GM18873 (cell line): ENCODE measurements around the gene SMIM35.
"Not testable (repeated sequence)": the region's sequence is repeated elsewhere in the genome, so short reads cannot be mapped to it uniquely, and the experiment has no call there.

Experiments used
- ATAC-seq: cut with Tn5 transposase; IDR thresholded peaks from one replicate; pipeline ENCODE4 v1.9.1; 2021; ENCODE audit warnings: mild to moderate bottlenecking, moderate library complexity, moderate number of reproducible peaks; ENCODE audit not compliant: unreplicated experiment, low FRiP score

Gene SMIM35

GRCh38 chr11:117992620-117993019 lies 94.1 kb downstream of the SMIM35 start:
- ATAC-seq = no peak

GRCh38 chr11:117992136-117992535 lies 94.6 kb downstream of the SMIM35 start:
- ATAC-seq = no peak

- ATAC-seq = no peak
These were observed 97.2 kb downstream of the SMIM35 start for GRCh38 chr11:117989351-117990102.

- peak; percentile 35 for ATAC-seq
These were observed 99.7 kb downstream of the SMIM35 start for GRCh38 chr11:117986981-117987574.

GRCh38 chr11:117985953-117986887 lies 100.5 kb downstream of the SMIM35 start, which contains the start of gene IL10RA:
TSS of gene IL10RA (plus strand) at chr11:117986394. CDS start at chr11:117986468, 74 bp downstream.
- peak; percentile 66 for ATAC-seq

GRCh38 chr11:117984476-117984875 lies 102.3 kb downstream of the SMIM35 start:
- ATAC-seq = no peak

- ATAC-seq = no peak
These were observed 103.6 kb downstream of the SMIM35 start for GRCh38 chr11:117983163-117983475.

- ATAC-seq = no peak
These were observed 106.0 kb downstream of the SMIM35 start for GRCh38 chr11:117980720-117981119.

GRCh38 chr11:117980280-117980679 lies 106.5 kb downstream of the SMIM35 start:
- no peak for ATAC-seq

- peak; percentile 60 for ATAC-seq
These were observed 107.1 kb downstream of the SMIM35 start for GRCh38 chr11:117979481-117980211.

GRCh38 chr11:117978991-117979390 lies 107.8 kb downstream of the SMIM35 start:
- no peak for ATAC-seq

GRCh38 chr11:117978291-117978910 lies 108.4 kb downstream of the SMIM35 start:
- ATAC-seq = not testable (repeated sequence)

GRCh38 chr11:117977612-117978264 lies 109.0 kb downstream of the SMIM35 start:
- not testable (repeated sequence) for ATAC-seq

GRCh38 chr11:117977029-117977428 lies 109.7 kb downstream of the SMIM35 start:
- no peak for ATAC-seq

GRCh38 chr11:117976445-117976844 lies 110.3 kb downstream of the SMIM35 start:
- ATAC-seq = no peak

- no peak for ATAC-seq
These were observed 113.3 kb downstream of the SMIM35 start for GRCh38 chr11:117973503-117973860.

GRCh38 chr11:117972629-117973502 lies 113.9 kb downstream of the SMIM35 start:
- ATAC-seq = no peak

GRCh38 chr11:117972044-117972443 lies 114.7 kb downstream of the SMIM35 start:
- ATAC-seq = no peak
